Measurements from ENCODE around the gene RFWD3.

DNA sequence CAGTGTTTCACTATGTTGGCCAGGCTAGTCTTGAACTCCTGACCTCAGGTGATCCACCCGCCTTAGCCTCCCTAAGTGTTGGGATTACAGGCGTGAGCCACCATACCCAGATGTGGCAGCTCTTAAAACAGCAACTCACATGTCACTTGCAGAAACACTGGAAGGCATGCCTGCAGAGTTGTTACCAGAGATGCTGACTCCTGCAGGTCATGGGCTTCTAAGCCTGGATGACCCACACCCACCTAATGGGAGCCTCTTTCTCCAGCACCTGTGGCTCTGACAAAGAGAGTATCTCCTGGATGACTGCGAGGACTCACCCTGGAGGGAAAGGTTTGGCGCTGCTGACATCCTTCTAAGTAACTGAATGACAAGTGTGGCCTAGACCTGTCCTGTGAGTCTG, 11.2 kb upstream of the RFWD3 start:
- TF ChIP-seq, protein P1, sequence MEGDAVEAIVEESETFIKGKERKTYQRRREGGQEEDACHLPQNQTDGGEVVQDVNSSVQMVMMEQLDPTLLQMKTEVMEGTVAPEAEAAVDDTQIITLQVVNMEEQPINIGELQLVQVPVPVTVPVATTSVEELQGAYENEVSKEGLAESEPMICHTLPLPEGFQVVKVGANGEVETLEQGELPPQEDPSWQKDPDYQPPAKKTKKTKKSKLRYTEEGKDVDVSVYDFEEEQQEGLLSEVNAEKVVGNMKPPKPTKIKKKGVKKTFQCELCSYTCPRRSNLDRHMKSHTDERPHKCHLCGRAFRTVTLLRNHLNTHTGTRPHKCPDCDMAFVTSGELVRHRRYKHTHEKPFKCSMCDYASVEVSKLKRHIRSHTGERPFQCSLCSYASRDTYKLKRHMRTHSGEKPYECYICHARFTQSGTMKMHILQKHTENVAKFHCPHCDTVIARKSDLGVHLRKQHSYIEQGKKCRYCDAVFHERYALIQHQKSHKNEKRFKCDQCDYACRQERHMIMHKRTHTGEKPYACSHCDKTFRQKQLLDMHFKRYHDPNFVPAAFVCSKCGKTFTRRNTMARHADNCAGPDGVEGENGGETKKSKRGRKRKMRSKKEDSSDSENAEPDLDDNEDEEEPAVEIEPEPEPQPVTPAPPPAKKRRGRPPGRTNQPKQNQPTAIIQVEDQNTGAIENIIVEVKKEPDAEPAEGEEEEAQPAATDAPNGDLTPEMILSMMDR (IDR thresholded peaks at IDR 0.05; ENCODE audit: insufficient read depth, low read depth, low read length) = no peak
- TF ChIP-seq EZH2 (IDR thresholded peaks at IDR 0.05; ENCODE audit: insufficient read depth, low read length) = no peak
